Heart right ventricle (tissue), 16 donors: ENCODE data around the gene CLEC4M. TPM values are rescaled to one million over a fixed set of nuclear protein-coding genes. Genes with fewer than 3 reads are reported as not detected.
A peak's percentile ranks its signal among the peaks of the same experiment; 100 is the strongest.

Experiments used
- ATAC-seq, 8 donors: fragments of 200-7000 bp; cut with Tn5 transposase; one replicate each; pipeline ENCODE4 v1.9.1; 2020; ENCODE audit warnings: mild to moderate bottlenecking in 8 of 8, moderate library complexity in 8 of 8, moderate number of reproducible peaks in 1 of 8
- DNase-seq, 2 donors: peaks; one replicate each; pipeline ENCODE4 v3.0.0-alpha.2; 2020
- H3K27ac ChIP-seq, 10 donors: fragments of 200-600 bp; sonication (generic) in 2 of 10; one replicate each; pipeline versions ENCODE4 v1.5.0 to v1.8.0; 2020 to 2022; ENCODE audit warnings: mild to moderate bottlenecking in 3 of 10
- H3K27me3 ChIP-seq, 7 donors: fragments of 200-600 bp; one replicate each; pipeline ENCODE4 v1.8.0; 2021 to 2022; ENCODE audit warnings: mild to moderate bottlenecking in 2 of 7
- H3K36me3 ChIP-seq, 9 donors: fragments of 200-600 bp; sonication (generic) in 1 of 9; one replicate each; pipeline versions ENCODE4 v1.5.0 to v1.8.0; 2020 to 2022; ENCODE audit warnings: mild to moderate bottlenecking in 2 of 9
- H3K4me1 ChIP-seq, 9 donors: fragments of 200-600 bp; sonication (generic) in 1 of 9; one replicate each; pipeline versions ENCODE4 v1.5.0 to v1.8.0; 2020 to 2022; ENCODE audit warnings: mild to moderate bottlenecking in 4 of 9
- H3K4me3 ChIP-seq, 10 donors: fragments of 200-600 bp; sonication (generic) in 2 of 10; one replicate each; pipeline versions ENCODE4 v1.5.0 to v1.8.0; 2020 to 2022; ENCODE audit warnings: mild to moderate bottlenecking in 7 of 10, moderate library complexity in 2 of 10
- H3K9me3 ChIP-seq, 11 donors: fragments of 200-600 bp in 10 of 11; sonication (generic) in 2 of 11; one replicate each; pipeline versions ENCODE4 v1.5.0 to v1.8.0; 2013 to 2022; ENCODE audit warnings: mild to moderate bottlenecking in 2 of 11, control low read depth in 1 of 11, moderate library complexity in 1 of 11
- WGBS, 2 donors: extraction: QIAGEN DNeasy Blood & Tissue Kit; methylation state at CpG; one replicate each; pipeline ENCODE4 v1.1.7; 2013; ENCODE audit warnings: inconsistent platforms in 1 of 2; 5-methylcytosine and 5-hydroxymethylcytosine counted together
- intact Hi-C, 10 donors: fragments of 100-400 bp; cut with DNase I; formaldehyde crosslinking; loops; one replicate each; pipeline versions ENCODE4 v1.11.1 to v1.14.2; 2022
- polyA plus RNA-seq, 2 donors: library from polyadenylated mRNA; stranded (reverse); fragments of 200-250 nt; gene quantifications; one replicate each; pipeline ENCODE4 v1.2.3, GENCODE V29; 2013
- total RNA-seq, 10 donors: library from RNA; stranded (reverse); fragmentation: NEBNext Ultra II Directional in 3 of 10; extraction: Animal tissue kit (Norgen Biotek cat#: 25700) in 3 of 10; gene quantifications; one replicate each; pipeline versions ENCODE4 v1.2.1 to v1.2.4, GENCODE V29; 2021 to 2023
- TF ChIP-seq, protein P1 (sequence below), 9 donors: fragments of 200-600 bp; sonication (generic) in 2 of 9; IDR thresholded peaks; one replicate each; pipeline versions ENCODE4 v1.5.0 to v1.8.0; 2021 to 2022; ENCODE audit warnings: antibody characterized with exemption in 9 of 9, mild to moderate bottlenecking in 5 of 9, moderate library complexity in 1 of 9
- donor health status: Arrhythmogenic right ventricular cardiomyopathy.
- donor health status: ischemic (EF 13 %, LVEDD 7.1; RV severe dilation, severe dysfunction).
- donor health status: healthy with polysubstance abuse.
- donor health status: DM: no; HTN: yes; CAD: no.
- donor health status: DM: no; HTN: no; CAD: no.
- donor health status: ischemic (EF 25% LVEDD 6.9; RV normal size, moderate dysfunction).
- donor health status: ischemic (EF 25% LVEDD 5.7; RV mildly dilated, moderate dysfunction).
- donor health status: healthy.
- donor health status: DM: yes; HTN: yes; CAD: no.
- donor health status: Ischemic cardiomyopathy.
- donor health status: ischemic (EF 35%, LVEDD 5.7; RV mildly dilated, moderate dysfunction).
- donor health status: nonischemic (EF 11% LVEDD 7.7; RV severe dilation, severe dysfunction).
- donor health status: DM: yes; HTN: yes; CAD: no.
- donor health status: PGD.
- donor health status: ischemic (EF 29% LVEDD 5.4; RV normal size, mild dysfunction).
- donor health status: nonischemic (EF 23%, LVEDD 6.1; RV moderate dilation, normal function).

The CLEC4M gene
- total and polyA plus RNA-seq, 12 donors: not detected

DNA sequence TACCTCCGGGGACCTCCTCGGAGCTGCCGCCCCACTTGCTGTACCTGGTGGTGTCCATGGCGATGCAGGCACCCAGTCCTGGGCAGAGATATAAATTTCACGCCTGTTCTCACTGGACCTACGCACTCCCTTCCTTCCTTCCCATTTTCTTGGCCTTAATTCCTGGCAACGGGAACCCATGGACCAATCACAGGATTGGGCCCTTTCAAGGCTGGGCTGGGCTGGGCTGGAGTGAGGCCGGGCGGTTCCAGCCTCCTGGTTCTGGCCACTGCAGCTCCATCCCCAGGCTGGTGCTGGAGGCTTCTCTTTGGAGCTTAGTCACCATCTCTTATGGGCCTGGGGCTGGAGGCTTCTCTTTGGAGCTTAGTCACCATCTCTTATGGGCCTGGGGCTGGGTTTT, 31.0 kb upstream of the CLEC4M start, which contains the start of gene CLEC4G:
Gene CLEC4G (minus strand): TSS at position 66 of the 400 bp plus-strand sequence. CDS start 8 bp downstream, at position 58.
- DNase-seq (no peak), ATAC-seq (no peak)
- Histone ChIP-seq H3K27me3 (peaks cover 8 to 74% (median 55%) of the 10 kb centered on the region in 7 donors), H3K4me3 (peak within 1 kb of the TSS in 1 of 10 donors; percentile 5), H3K9me3 (no peaks in the 10 kb centered on the region), H3K27ac (no peak within 1 kb of the TSS), H3K4me1 (peaks cover 0 to 22% (median 0%) of the 10 kb centered on the region in 9 donors), H3K36me3 (no peaks in the 10 kb centered on the region)
- TF ChIP-seq, protein P1, sequence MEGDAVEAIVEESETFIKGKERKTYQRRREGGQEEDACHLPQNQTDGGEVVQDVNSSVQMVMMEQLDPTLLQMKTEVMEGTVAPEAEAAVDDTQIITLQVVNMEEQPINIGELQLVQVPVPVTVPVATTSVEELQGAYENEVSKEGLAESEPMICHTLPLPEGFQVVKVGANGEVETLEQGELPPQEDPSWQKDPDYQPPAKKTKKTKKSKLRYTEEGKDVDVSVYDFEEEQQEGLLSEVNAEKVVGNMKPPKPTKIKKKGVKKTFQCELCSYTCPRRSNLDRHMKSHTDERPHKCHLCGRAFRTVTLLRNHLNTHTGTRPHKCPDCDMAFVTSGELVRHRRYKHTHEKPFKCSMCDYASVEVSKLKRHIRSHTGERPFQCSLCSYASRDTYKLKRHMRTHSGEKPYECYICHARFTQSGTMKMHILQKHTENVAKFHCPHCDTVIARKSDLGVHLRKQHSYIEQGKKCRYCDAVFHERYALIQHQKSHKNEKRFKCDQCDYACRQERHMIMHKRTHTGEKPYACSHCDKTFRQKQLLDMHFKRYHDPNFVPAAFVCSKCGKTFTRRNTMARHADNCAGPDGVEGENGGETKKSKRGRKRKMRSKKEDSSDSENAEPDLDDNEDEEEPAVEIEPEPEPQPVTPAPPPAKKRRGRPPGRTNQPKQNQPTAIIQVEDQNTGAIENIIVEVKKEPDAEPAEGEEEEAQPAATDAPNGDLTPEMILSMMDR (IDR thresholded peaks at IDR 0.05): no peak
- WGBS, 2 donors: 47% methylated on average over 9 of the region's 9 CpGs
- intact Hi-C loops: no loop called here

DNA sequence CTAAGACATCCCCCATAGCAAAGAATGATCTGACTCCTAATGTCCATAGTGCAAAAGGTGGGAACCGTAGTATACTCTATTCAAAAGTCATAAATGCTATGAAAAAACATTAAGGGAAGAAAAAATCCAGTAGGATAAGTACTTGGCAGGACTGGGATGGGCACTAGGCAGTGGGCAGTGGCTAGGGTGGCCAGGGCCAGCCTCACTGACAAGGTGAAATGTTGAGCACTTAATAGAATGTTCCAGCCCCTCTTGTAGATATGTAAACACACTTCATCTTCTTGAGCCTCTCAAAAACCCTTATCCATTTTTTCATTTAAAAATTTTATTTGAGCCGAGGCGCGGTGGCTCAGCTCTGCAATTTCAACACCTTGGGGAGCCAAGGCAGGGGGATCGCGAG, 29.7 kb upstream of the CLEC4M start:
- ATAC-seq (no peak), DNase-seq (no peak)
- Histone ChIP-seq H3K9me3 (no peaks in the 10 kb centered on the region), H3K27me3 (peaks cover 7 to 70% (median 47%) of the 10 kb centered on the region in 7 donors), H3K36me3 (no peaks in the 10 kb centered on the region), H3K4me1 (peaks cover 0 to 22% (median 0%) of the 10 kb centered on the region in 9 donors), H3K27ac (peak overlapping the region in 1 of 10 donors; percentile 76), H3K4me3 (no peak overlapping the region)
- TF ChIP-seq, protein P1 (IDR thresholded peaks at IDR 0.05): no peak
- 75 to 86% methylated on average over 6 of the region's 6 CpGs for WGBS, 2 donors
- intact Hi-C loops: no loop called here

DNA sequence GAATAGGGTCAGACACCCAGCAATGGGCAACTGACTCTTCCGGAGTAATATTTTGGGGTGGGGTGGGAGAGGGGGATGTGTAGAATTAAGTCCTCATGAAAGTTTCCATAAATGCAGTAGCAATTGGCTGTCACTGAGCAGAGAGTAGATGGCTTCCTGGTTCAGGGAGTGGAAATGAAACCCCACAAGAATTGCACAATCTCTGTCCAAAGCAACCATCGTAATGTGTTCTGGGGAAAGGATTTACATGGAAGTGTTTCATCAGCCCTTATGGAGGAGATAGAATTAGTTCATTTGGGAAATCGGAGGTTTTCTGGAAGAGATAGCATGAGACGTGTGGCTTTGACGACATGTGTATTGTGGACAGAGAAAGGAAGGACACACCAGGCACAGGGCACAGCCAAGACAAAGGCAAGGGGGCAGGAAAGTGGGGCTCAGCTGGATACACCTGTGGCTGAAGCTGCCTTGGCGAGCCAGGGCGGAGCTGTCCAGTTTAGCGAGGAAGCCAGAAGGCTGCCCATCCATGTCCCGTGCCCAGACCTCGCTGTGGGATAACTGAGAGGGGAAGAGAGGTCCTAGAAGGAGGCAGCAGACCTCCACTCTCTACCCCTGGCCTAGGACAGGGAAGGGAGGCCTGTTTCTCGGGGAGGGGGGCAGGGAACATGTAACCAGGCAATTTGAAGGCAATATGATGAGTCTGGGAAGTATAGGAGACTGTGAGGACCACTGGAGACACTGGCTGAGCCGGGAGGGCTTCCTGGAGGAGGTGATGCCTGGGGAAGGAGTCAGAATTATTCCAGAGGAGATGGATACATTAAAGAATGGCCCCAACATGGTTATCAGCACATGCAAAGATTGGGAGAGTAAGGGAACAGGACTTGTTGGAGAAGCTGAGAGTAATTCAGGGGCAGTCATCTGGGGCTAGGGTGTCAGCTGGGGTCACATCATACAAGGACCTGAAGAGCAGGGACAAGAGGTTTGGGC, 28.5 kb upstream of the CLEC4M start:
- Histone ChIP-seq H3K4me1 (peaks cover 0 to 23% (median 0%) of the 10 kb centered on the region in 9 donors), H3K36me3 (no peaks in the 10 kb centered on the region), H3K27me3 (peaks cover 0 to 64% (median 35%) of the 10 kb centered on the region in 7 donors), H3K4me3 (no peak overlapping the region), H3K9me3 (no peaks in the 10 kb centered on the region), H3K27ac (peak overlapping the region in 1 of 10 donors; percentile 76)
- WGBS, 2 donors: 57 to 64% methylated on average over 12 of the region's 12 CpGs
- peak in 6 of 8 donors; percentile 24 to 72 (median 46) for ATAC-seq
- no peak for DNase-seq
- intact Hi-C loops: no loop called here
- TF ChIP-seq, protein P1 (IDR thresholded peaks at IDR 0.05): no peak

DNA sequence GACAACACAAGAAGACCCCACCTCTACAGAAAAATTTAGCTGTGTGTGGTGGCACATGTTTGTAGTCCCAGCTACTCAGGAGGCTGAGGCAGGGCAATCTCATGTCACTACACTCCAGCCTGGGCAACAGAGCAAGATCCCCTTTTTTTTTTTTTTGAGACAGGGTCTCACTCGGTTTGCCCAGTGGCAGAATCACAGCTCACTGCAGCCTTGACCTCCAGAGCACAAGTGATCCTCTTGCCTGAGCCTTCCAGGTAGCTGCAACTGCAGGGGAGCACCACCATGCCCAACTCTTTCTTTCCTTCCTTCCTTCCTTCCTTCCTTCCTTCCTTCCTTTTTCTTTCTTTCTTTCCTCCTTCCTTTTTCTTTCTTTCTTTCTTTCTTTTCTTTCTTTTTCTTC, 26.9 kb upstream of the CLEC4M start:
- 67 to 74% methylated on average over 1 of the region's 1 CpG for WGBS, 2 donors
- Histone ChIP-seq H3K27me3 (peaks cover 0 to 47% (median 19%) of the 10 kb centered on the region in 7 donors), H3K4me1 (peaks cover 0 to 15% (median 0%) of the 10 kb centered on the region in 9 donors), H3K4me3 (no peak overlapping the region), H3K27ac (peak overlapping the region in 1 of 10 donors; percentile 66), H3K9me3 (no peaks in the 10 kb centered on the region), H3K36me3 (no peaks in the 10 kb centered on the region)
- no peak for ATAC-seq
- TF ChIP-seq, protein P1 (IDR thresholded peaks at IDR 0.05): no peak
- intact Hi-C loops: no loop called here
- DNase-seq: no peak
